Liver (tissue), 9 donors: ENCODE results near the gene ANKRD29. TPM values are rescaled to one million over a fixed set of nuclear protein-coding genes. Genes with fewer than 3 reads are reported as not detected.

Experiments
- DNase-seq: peaks from one replicate; pipeline ENCODE4 v3.0.0-alpha.2; 2017; ENCODE audit warnings: low spot score
- H3K27ac ChIP-seq, 2 donors: one replicate each; pipeline ENCODE4 v1.7.0; 2013; ENCODE audit warnings: inconsistent platforms in 2 of 2, low read length in 2 of 2, control low read depth in 1 of 2, low read depth in 1 of 2, mild to moderate bottlenecking in 1 of 2
- H3K27me3 ChIP-seq, 4 donors: one replicate each; pipeline versions ENCODE4 v1.6.1 to v1.7.0; 2013; ENCODE audit warnings: low read length in 3 of 4, inconsistent platforms in 1 of 4, mild to moderate bottlenecking in 1 of 4, moderate library complexity in 1 of 4; ENCODE audit not compliant: control insufficient read depth in 4 of 4, insufficient read depth in 4 of 4
- H3K36me3 ChIP-seq, 4 donors: one replicate each; pipeline versions ENCODE4 v1.6.1 to v1.7.0; 2013; ENCODE audit warnings: low read length in 3 of 4, mild to moderate bottlenecking in 3 of 4, low read depth in 1 of 4, moderate library complexity in 1 of 4; ENCODE audit not compliant: control insufficient read depth in 4 of 4, insufficient read depth in 3 of 4
- H3K4me1 ChIP-seq, 4 donors: one replicate each; pipeline versions ENCODE4 v1.6.1 to v1.7.0; 2013; ENCODE audit warnings: low read length in 3 of 4, mild to moderate bottlenecking in 3 of 4, moderate library complexity in 1 of 4; ENCODE audit not compliant: control insufficient read depth in 4 of 4, insufficient read depth in 4 of 4
- H3K4me3 ChIP-seq, 3 donors: one replicate each; pipeline versions ENCODE4 v1.6.1 to v1.7.0; 2013; ENCODE audit warnings: low read length in 3 of 3, control low read depth in 1 of 3, low read depth in 1 of 3, mild to moderate bottlenecking in 1 of 3
- H3K9ac ChIP-seq, 2 donors: one replicate each; pipeline ENCODE4 v1.7.0; 2013; ENCODE audit warnings: low read length in 2 of 2, mild to moderate bottlenecking in 2 of 2, moderate library complexity in 2 of 2, control low read depth in 1 of 2, low read depth in 1 of 2
- H3K9me3 ChIP-seq, 4 donors: one replicate each; pipeline versions ENCODE4 v1.6.1 to v1.7.0; 2013; ENCODE audit warnings: low read length in 3 of 4; ENCODE audit not compliant: control insufficient read depth in 4 of 4
- ATF3 ChIP-seq: IDR thresholded peaks from 2 replicates; pipeline ENCODE4 v1.6.1; 2016; ENCODE audit warnings: antibody characterized with exemption
- CTCF ChIP-seq: fragments of 150-350 bp; IDR thresholded peaks from 2 replicates; pipeline ENCODE4 v1.5.1; 2017; ENCODE audit warnings: improper control_type of control experiment, low read depth, low read length; ENCODE audit not compliant: missing input control
- EGR1 ChIP-seq, 2 donors: IDR thresholded peaks; 2 replicates each; pipeline ENCODE4 v1.6.1; 2016 to 2018; ENCODE audit warnings: antibody characterized with exemption in 2 of 2, low read depth in 2 of 2
- FOXA2 ChIP-seq: IDR thresholded peaks from 2 replicates; pipeline ENCODE4 v1.6.1; 2016; ENCODE audit warnings: antibody characterized with exemption
- GABPA ChIP-seq, 2 donors: IDR thresholded peaks in 1 of 2; conservative IDR thresholded peaks in 1 of 2; 2 replicates each; pipeline ENCODE4 v1.6.1; 2016; ENCODE audit warnings: antibody characterized with exemption in 2 of 2, mild to moderate bottlenecking in 1 of 2, moderate library complexity in 1 of 2
- HNF4A ChIP-seq, 2 donors: conservative IDR thresholded peaks; 2 replicates each; pipeline ENCODE4 v1.6.1; 2016; ENCODE audit warnings: antibody characterized with exemption in 2 of 2, mild to moderate bottlenecking in 2 of 2
- HNF4G ChIP-seq: IDR thresholded peaks from 2 replicates; pipeline ENCODE4 v1.6.1; 2016; ENCODE audit warnings: antibody characterized with exemption
- JUND ChIP-seq, 2 donors: IDR thresholded peaks; 2 replicates each; pipeline ENCODE4 v1.6.1; 2016; ENCODE audit warnings: antibody characterized with exemption in 2 of 2
- MAX ChIP-seq: IDR thresholded peaks from 2 replicates; pipeline ENCODE4 v1.6.1; 2016; ENCODE audit warnings: antibody characterized with exemption
- NR2F2 ChIP-seq: IDR thresholded peaks from 2 replicates; pipeline ENCODE4 v1.6.1; 2016; ENCODE audit warnings: antibody characterized with exemption
- RAD21 ChIP-seq, 2 donors: IDR thresholded peaks; 2 replicates each; pipeline ENCODE4 v1.6.1; 2016; ENCODE audit warnings: antibody characterized with exemption in 2 of 2, mild to moderate bottlenecking in 2 of 2
- REST ChIP-seq: IDR thresholded peaks from 2 replicates; pipeline ENCODE4 v1.6.1; 2016; ENCODE audit warnings: antibody characterized with exemption, mild to moderate bottlenecking
- RXRA ChIP-seq, 2 donors: IDR thresholded peaks; 2 replicates each; pipeline ENCODE4 v1.6.1; 2017 to 2018; ENCODE audit warnings: antibody characterized with exemption in 2 of 2, mild to moderate bottlenecking in 1 of 2
- SP1 ChIP-seq: IDR thresholded peaks from 2 replicates; pipeline ENCODE4 v1.6.1; 2018; ENCODE audit warnings: antibody characterized with exemption, mild to moderate bottlenecking
- TAF1 ChIP-seq: conservative IDR thresholded peaks from 2 replicates; pipeline ENCODE4 v1.6.1; 2016; ENCODE audit warnings: antibody characterized with exemption, mild to moderate bottlenecking
- ZBTB33 ChIP-seq: IDR thresholded peaks from 2 replicates; pipeline ENCODE4 v1.6.1; 2016; ENCODE audit warnings: antibody characterized with exemption
- WGBS: extraction: QIAGEN DNeasy Blood & Tissue Kit; methylation state at CpG from one replicate; pipeline ENCODE4 v1.1.7; 2013; 5-methylcytosine and 5-hydroxymethylcytosine counted together
- polyA plus RNA-seq, 2 donors: library from polyadenylated mRNA; stranded (reverse) in 1 of 2; unstranded in 1 of 2; fragments of 200-250 nt in 1 of 2; fragments of >200 nt in 1 of 2; fragmentation: Nextera tagmentation in 1 of 2; extraction: Ambion mirVana in 1 of 2; gene quantifications; one replicate each; pipeline versions ENCODE4 v1.2.1 to v1.2.3, GENCODE V29; 2013 to 2015
- total RNA-seq, 2 donors: library from RNA; depleted of rRNA; stranded (reverse); fragments of >200 nt; gene quantifications; one replicate each; pipeline ENCODE4 v1.2.3, GENCODE V29; 2014
- donor health status: healthy.
- donor health status: healthy.
- donor health status: healthy.
- donor health status: healthy.
- donor health status: healthy.

The ANKRD29 gene
- total and polyA plus RNA-seq, 4 donors = 0.14 to 0.50 (median 0.33) TPM

GRCh38 chr18:23605941-23606340 is 56.8 kb downstream of the ANKRD29 start:
- H3K4me3 ChIP-seq = no peak overlapping the region
- DNase-seq = no peak
- no peaks in the 10 kb centered on the region for H3K36me3 ChIP-seq
- H3K9me3 ChIP-seq = no peaks in the 10 kb centered on the region
- TF ChIP-seq ATF3 = no peak
- TF ChIP-seq ZBTB33 = no peak
- TF ChIP-seq JUND (IDR thresholded peaks at IDR 0.05) = no peak
- TF ChIP-seq HNF4G = no peak
- no peak for TF ChIP-seq HNF4A (conservative IDR thresholded peaks at IDR 0.05)
- TF ChIP-seq GABPA (IDR thresholded peaks at IDR 0.05 in 1 of 2, conservative IDR thresholded peaks at IDR 0.05 in 1 of 2) = no peak
- TF ChIP-seq REST = no peak
- TF ChIP-seq TAF1 = no peak
- no peak for TF ChIP-seq CTCF
- no peak for TF ChIP-seq SP1
- no peak for TF ChIP-seq MAX
- TF ChIP-seq FOXA2 = no peak
- H3K9ac ChIP-seq = no peak overlapping the region
- H3K27ac ChIP-seq = no peak overlapping the region
- H3K4me1 ChIP-seq = no peaks in the 10 kb centered on the region
- no peaks in the 10 kb centered on the region for H3K27me3 ChIP-seq

- Histone ChIP-seq H3K4me1 (no peaks in the 10 kb centered on the region), H3K9me3 (no peaks in the 10 kb centered on the region), H3K4me3 (no peak overlapping the region), H3K27ac (no peak overlapping the region), H3K36me3 (no peaks in the 10 kb centered on the region), H3K9ac (no peak overlapping the region), H3K27me3 (no peaks in the 10 kb centered on the region)
- no peak for TF ChIP-seq NR2F2
- TF ChIP-seq SP1 = no peak
- TF ChIP-seq ATF3 = no peak
- no peak for TF ChIP-seq MAX
- TF ChIP-seq GABPA (IDR thresholded peaks at IDR 0.05 in 1 of 2, conservative IDR thresholded peaks at IDR 0.05 in 1 of 2) = no peak
- TF ChIP-seq RAD21 (IDR thresholded peaks at IDR 0.05) = no peak
- no peak for TF ChIP-seq RXRA (IDR thresholded peaks at IDR 0.05)
- TF ChIP-seq EGR1 (IDR thresholded peaks at IDR 0.05; ENCODE audit: low read depth in 2 of 2) = no peak
- WGBS = 82% methylated on average over 1 of the region's 1 CpG
- DNase-seq = no peak
Measured at GRCh38 chr18:23599809-23600208, 62.9 kb downstream of the ANKRD29 start.
